Panc1 (cell line): ENCODE measurements around the gene AGAP1.

Experiments used
- SIN3A ChIP-seq: IDR thresholded peaks from 2 replicates; pipeline ENCODE4 v1.6.1; 2012; ENCODE audit warnings: low read depth, mild to moderate bottlenecking, low read length, moderate library complexity, borderline replicate concordance; ENCODE audit not compliant: insufficient read depth
- TCF7L2 ChIP-seq: IDR thresholded peaks from 2 replicates; pipeline ENCODE4 v1.6.1; 2011; ENCODE audit warnings: mild to moderate bottlenecking, low read depth, low read length, inconsistent platforms
- TF ChIP-seq, protein P1 (sequence below): fragments of 450-650 bp; IDR thresholded peaks from 2 replicates; pipeline ENCODE4 v1.5.1; 2017; ENCODE audit warnings: mild to moderate bottlenecking
- TF ChIP-seq, protein P2 (sequence below), 2 experiments: IDR thresholded peaks; 2 replicates each; pipeline ENCODE4 v1.6.1; 2011 to 2012; ENCODE audit warnings: low read depth in 2 of 2, control low read depth in 1 of 2, low read length in 1 of 2, mild to moderate bottlenecking in 1 of 2, moderate library complexity in 1 of 2; ENCODE audit not compliant: insufficient read depth in 1 of 2

DNA sequence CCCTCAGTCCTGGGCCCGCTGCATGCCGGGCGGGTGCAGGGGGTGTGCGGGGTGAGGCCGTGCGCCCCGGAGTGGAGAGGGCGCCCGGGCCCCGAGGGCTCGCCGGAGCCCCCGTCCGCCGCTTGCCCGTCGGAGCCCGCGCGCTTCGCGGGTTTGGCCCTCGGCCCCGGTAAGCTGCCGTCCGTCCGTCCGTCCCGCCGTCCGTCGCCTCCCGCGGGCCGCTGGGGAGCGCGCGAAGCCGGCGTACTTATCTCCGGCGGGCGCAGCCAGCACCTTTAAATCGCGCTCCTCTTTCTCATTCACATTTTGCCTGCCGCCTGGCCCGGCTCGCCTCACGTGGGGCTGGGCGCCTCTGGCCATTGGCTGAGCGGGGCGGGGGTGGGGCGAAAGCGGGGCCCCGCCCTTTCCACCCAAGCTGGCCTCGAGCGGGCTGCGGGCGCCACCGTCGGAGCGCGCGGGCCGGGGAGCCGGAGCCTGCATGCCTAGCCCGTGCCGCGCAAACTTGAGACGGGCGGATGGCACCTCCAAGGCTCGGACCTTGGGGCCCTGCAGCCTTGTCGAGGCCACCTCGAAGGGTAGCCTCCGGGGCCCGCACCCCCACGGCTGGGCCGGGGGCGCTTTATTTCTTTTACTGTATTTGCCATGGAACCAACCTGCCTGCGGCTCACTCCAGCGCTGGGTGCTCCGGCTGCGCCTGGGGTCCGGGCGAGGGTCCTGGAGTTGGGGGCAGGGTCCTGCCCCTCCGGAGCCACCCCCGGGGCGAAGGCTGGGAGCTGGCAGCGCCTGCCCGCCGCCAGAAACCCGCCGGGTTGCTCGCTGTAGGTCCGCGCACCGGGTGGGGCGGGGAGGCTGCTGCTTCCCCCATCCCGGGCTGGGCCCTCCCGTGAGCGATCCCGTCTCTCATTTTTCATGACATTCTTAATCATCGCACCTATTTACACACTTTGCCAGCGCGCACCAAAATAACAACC lies 674.6 kb downstream of the AGAP1 start, which contains the start of gene GBX2:
- TF ChIP-seq, protein P1, sequence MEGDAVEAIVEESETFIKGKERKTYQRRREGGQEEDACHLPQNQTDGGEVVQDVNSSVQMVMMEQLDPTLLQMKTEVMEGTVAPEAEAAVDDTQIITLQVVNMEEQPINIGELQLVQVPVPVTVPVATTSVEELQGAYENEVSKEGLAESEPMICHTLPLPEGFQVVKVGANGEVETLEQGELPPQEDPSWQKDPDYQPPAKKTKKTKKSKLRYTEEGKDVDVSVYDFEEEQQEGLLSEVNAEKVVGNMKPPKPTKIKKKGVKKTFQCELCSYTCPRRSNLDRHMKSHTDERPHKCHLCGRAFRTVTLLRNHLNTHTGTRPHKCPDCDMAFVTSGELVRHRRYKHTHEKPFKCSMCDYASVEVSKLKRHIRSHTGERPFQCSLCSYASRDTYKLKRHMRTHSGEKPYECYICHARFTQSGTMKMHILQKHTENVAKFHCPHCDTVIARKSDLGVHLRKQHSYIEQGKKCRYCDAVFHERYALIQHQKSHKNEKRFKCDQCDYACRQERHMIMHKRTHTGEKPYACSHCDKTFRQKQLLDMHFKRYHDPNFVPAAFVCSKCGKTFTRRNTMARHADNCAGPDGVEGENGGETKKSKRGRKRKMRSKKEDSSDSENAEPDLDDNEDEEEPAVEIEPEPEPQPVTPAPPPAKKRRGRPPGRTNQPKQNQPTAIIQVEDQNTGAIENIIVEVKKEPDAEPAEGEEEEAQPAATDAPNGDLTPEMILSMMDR: peak; percentile 16; the same call in 1 of the 2 replicates
- TF ChIP-seq, protein P2, sequence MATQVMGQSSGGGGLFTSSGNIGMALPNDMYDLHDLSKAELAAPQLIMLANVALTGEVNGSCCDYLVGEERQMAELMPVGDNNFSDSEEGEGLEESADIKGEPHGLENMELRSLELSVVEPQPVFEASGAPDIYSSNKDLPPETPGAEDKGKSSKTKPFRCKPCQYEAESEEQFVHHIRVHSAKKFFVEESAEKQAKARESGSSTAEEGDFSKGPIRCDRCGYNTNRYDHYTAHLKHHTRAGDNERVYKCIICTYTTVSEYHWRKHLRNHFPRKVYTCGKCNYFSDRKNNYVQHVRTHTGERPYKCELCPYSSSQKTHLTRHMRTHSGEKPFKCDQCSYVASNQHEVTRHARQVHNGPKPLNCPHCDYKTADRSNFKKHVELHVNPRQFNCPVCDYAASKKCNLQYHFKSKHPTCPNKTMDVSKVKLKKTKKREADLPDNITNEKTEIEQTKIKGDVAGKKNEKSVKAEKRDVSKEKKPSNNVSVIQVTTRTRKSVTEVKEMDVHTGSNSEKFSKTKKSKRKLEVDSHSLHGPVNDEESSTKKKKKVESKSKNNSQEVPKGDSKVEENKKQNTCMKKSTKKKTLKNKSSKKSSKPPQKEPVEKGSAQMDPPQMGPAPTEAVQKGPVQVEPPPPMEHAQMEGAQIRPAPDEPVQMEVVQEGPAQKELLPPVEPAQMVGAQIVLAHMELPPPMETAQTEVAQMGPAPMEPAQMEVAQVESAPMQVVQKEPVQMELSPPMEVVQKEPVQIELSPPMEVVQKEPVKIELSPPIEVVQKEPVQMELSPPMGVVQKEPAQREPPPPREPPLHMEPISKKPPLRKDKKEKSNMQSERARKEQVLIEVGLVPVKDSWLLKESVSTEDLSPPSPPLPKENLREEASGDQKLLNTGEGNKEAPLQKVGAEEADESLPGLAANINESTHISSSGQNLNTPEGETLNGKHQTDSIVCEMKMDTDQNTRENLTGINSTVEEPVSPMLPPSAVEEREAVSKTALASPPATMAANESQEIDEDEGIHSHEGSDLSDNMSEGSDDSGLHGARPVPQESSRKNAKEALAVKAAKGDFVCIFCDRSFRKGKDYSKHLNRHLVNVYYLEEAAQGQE (IDR thresholded peaks at IDR 0.05; ENCODE audit: insufficient read depth in 1 of 2, low read depth in 2 of 2, low read length in 1 of 2): no peak
- TF ChIP-seq TCF7L2 (no peak), SIN3A (peak; percentile 65; the same call in 1 of the 2 replicates)
